ENCODE measurements around the gene DYRK3. TPM values are rescaled to one million over a fixed set of nuclear protein-coding genes. Genes with fewer than 3 reads are reported as not detected.
A peak's percentile ranks its signal among the peaks of the same experiment; 100 is the strongest.

Gene DYRK3
- 1 to 10 TPM; 5.3 to 7.7 (median 7.7) TPM for total RNA-seq

DNA sequence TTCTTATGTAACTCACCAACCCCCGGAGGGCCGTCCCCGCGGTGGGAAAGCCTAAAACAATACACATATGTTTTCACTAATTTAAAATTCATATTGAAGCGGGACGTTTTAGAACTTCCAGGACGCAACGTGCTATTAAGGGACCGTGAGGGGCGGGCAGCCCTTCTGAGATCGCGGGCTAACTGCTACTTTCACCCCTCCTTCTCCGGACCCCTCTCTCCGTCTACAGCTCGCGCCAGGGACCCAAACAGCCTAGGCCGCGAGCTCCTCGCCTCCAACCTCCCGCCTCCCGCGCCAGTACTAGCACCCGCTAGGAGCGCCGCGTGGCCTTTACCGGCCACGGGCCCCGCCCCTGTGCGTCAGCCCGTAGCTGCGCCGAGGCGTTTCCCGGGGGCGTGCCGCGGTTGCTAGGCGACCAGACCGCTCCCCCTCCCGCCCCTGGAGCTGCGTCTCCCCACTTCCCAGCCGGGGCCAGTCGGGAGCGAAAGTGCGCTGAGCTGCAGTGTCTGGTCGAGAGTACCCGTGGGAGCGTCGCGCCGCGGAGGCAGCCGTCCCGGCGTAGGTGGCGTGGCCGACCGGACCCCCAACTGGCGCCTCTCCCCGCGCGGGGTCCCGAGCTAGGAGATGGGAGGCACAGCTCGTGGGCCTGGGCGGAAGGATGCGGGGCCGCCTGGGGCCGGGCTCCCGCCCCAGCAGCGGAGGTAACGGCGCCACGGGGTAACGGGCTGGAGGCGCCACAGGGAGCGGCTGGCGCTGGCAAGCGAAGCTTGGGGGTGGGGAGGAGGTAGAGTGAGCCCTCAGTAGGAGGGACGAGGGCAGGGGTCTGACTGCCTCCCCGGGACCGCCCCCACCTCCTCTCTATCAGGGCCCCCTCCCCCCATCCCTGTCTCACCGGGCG, at the start of gene DYRK3:
Gene DYRK3, plus strand, starts transcription at position 457 of the 898 bp plus-strand sequence. Its CDS starts 168 bp downstream, at position 625.
- peak; percentile 96 for ATAC-seq
- peak within 1 kb of the TSS; percentile 80 for H3K4me3 Mint-ChIP-seq
- H3K4me1 Mint-ChIP-seq (ENCODE audit: low read depth) = peaks cover 18% of the 10 kb centered on the region
- no peaks in the 10 kb centered on the region for H3K9me3 Mint-ChIP-seq
- peaks cover 9% of the 10 kb centered on the region for H3K27me3 Mint-ChIP-seq (ENCODE audit: low read depth)
- peak; percentile 91 for DNase-seq
- H3K36me3 Mint-ChIP-seq (ENCODE audit: insufficient read depth) = no peaks in the 10 kb centered on the region

DNA sequence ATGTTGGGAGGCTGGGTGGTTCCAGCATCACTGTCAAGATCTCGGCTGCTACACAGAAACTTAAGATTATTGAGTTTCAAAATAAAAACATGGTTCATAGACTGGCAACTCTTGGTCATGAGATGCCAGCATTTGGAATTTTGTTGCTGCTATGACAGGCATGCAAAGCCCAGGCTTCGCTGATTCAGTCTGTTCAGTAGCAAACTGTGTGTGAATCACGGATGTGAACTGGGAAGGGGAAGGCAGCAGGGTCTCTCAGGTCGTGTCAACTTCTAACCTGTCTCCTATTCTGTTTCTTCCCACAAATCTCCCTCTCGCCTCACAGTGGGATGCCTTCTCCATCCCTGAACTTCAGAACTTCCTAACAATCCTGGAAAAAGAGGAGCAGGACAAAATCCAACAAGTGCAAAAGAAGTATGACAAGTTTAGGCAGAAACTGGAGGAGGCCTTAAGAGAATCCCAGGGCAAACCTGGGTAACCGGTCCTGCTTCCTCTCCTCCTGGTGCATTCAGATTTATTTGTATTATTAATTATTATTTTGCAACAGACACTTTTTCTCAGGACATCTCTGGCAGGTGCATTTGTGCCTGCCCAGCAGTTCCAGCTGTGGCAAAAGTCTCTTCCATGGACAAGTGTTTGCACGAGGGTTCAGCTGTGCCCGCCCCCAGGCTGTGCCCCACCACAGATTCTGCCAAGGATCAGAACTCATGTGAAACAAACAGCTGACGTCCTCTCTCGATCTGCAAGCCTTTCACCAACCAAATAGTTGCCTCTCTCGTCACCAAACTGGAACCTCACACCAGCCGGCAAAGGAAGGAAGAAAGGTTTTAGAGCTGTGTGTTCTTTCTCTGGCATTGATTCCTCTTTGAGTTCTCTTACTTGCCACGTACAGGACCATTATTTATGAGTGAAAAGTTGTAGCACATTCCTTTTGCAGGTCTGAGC, 48.6 kb upstream of the DYRK3 start:
- H3K36me3 Mint-ChIP-seq (ENCODE audit: insufficient read depth) = peaks cover 55% of the 10 kb centered on the region
- peaks cover 81% of the 10 kb centered on the region for H3K4me1 Mint-ChIP-seq (ENCODE audit: low read depth)
- H3K4me3 Mint-ChIP-seq = no peak overlapping the region
- no peaks in the 10 kb centered on the region for H3K27me3 Mint-ChIP-seq (ENCODE audit: low read depth)
- no peaks in the 10 kb centered on the region for H3K9me3 Mint-ChIP-seq
- no peak for DNase-seq
- no peak for ATAC-seq

DNA sequence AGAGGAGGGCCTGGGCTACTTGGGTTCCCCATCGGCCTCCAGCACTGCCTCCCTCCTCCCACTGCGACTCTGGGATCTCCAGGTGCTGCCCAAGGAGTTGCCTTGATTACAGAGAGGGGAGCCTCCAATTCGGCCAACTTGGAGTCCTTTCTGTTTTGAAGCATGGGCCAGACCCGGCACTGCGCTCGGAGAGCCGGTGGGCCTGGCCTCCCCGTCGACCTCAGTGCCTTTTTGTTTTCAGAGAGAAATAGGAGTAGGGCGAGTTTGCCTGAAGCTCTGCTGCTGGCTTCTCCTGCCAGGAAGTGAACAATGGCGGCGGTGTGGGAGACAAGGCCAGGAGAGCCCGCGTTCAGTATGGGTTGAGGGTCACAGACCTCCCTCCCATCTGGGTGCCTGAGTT, 47.4 kb upstream of the DYRK3 start:
- H3K4me1 Mint-ChIP-seq (ENCODE audit: low read depth) = peaks cover 79% of the 10 kb centered on the region
- no peaks in the 10 kb centered on the region for H3K27me3 Mint-ChIP-seq (ENCODE audit: low read depth)
- no peaks in the 10 kb centered on the region for H3K9me3 Mint-ChIP-seq
- DNase-seq (no peak), ATAC-seq (no peak)
- H3K36me3 Mint-ChIP-seq (ENCODE audit: insufficient read depth) = peaks cover 63% of the 10 kb centered on the region
- no peak overlapping the region for H3K4me3 Mint-ChIP-seq

DNA sequence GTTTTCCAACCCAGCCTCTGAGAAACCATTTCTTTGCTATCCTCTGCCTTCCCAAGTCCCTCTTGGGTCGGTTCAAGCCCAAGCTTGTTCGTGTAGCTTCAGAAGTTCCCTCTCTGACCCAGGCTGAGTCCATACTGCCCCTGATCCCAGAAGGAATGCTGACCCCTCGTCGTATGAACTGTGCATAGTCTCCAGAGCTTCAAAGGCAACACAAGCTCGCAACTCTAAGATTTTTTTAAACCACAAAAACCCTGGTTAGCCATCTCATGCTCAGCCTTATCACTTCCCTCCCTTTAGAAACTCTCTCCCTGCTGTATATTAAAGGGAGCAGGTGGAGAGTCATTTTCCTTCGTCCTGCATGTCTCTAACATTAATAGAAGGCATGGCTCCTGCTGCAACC, 46.8 kb upstream of the DYRK3 start:
- Mint-ChIP-seq H3K9me3 (no peaks in the 10 kb centered on the region), H3K27me3 (ENCODE audit: low read depth) (no peaks in the 10 kb centered on the region), H3K4me1 (ENCODE audit: low read depth) (peaks cover 73% of the 10 kb centered on the region), H3K36me3 (ENCODE audit: insufficient read depth) (peaks cover 58% of the 10 kb centered on the region), H3K4me3 (no peak overlapping the region)
- DNase-seq (no peak), ATAC-seq (no peak)

DNA sequence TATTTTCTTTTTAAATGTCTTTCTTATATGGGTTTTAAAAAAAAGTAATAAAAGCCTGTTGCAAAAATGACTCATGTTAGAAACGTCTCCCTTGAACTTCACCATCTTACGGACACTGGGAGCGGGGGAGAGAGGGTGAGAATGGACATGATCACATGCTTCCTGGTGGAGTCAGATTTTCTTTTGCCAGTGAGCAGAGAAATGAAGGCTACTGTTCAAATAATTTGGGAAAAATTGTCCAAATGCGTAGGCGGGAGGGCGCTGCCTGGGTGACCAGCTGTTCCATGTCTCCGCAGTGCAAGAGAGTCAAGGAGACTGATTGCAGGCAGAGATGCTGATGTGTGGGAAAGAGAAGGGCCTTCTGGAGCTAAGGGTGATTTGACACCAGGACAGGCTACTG, 46.1 kb upstream of the DYRK3 start:
- no peak for ATAC-seq
- no peaks in the 10 kb centered on the region for H3K9me3 Mint-ChIP-seq
- peaks cover 58% of the 10 kb centered on the region for H3K36me3 Mint-ChIP-seq (ENCODE audit: insufficient read depth)
- H3K4me3 Mint-ChIP-seq = peak overlapping the region; percentile 5
- peaks cover 70% of the 10 kb centered on the region for H3K4me1 Mint-ChIP-seq (ENCODE audit: low read depth)
- DNase-seq = no peak
- H3K27me3 Mint-ChIP-seq (ENCODE audit: low read depth) = no peaks in the 10 kb centered on the region

DNA sequence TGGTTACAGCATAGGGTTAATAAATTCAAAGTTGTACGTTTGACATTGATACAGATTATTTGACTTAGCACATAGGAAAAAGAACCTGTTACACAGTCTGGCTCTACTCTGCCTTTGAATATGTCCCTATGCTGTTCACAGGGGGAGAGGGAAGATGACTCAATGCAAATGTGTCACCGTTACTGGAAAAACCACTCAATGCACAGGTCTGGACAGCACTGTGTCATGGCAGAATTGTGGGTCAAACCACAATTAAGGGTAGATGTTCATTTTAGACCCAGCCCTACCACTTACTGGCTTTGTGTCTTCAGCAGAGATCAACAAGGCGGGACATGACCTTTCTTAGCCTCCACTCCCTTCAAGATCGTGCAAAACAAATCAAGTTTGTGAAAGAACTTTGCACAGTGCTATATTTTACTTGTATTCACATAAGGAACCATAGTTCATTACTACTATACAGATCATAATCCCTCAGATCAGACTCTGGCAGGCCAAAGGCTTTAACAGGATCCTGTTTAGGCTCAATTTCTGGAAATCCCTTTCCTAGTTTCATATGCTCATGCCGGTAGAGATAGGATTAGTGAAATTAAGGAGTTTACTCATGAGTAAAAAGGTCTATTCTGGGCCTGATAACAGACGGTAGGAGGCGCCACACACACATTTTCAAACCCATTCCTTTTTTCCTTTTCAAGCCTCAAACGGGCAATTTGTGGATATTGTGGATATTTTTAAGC, 45.1 kb upstream of the DYRK3 start:
- no peaks in the 10 kb centered on the region for H3K27me3 Mint-ChIP-seq (ENCODE audit: low read depth)
- no peaks in the 10 kb centered on the region for H3K9me3 Mint-ChIP-seq
- peak; percentile 95 to 98 for ATAC-seq
- H3K36me3 Mint-ChIP-seq (ENCODE audit: insufficient read depth) = peaks cover 60% of the 10 kb centered on the region
- peaks cover 62% of the 10 kb centered on the region for H3K4me1 Mint-ChIP-seq (ENCODE audit: low read depth)
- DNase-seq = peak; percentile 59
- H3K4me3 Mint-ChIP-seq = peak overlapping the region; percentile 42

DNA sequence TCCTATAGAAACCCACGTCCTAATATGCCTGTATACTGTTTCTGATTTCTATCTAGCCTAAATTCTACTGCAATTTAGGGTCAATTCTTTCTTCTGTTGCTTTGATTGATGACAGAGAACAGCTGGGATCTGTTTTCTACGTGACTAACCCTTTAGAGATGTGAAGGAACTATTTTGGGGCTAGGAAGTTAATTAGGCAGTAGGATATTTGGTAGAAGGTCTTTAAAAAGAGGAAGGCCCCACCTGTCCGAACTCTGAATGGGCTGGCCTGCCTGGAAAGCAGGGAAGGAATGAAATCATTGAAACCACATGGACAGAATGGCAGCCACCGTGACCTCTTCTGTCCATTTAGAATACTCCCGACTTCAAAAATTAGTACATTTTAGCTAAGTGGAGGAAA, 44.1 kb upstream of the DYRK3 start:
- Mint-ChIP-seq H3K36me3 (ENCODE audit: insufficient read depth) (peaks cover 67% of the 10 kb centered on the region), H3K9me3 (no peaks in the 10 kb centered on the region), H3K27me3 (ENCODE audit: low read depth) (no peaks in the 10 kb centered on the region), H3K4me3 (no peak overlapping the region), H3K4me1 (ENCODE audit: low read depth) (peaks cover 58% of the 10 kb centered on the region)
- DNase-seq = no peak
- ATAC-seq = no peak

DNA sequence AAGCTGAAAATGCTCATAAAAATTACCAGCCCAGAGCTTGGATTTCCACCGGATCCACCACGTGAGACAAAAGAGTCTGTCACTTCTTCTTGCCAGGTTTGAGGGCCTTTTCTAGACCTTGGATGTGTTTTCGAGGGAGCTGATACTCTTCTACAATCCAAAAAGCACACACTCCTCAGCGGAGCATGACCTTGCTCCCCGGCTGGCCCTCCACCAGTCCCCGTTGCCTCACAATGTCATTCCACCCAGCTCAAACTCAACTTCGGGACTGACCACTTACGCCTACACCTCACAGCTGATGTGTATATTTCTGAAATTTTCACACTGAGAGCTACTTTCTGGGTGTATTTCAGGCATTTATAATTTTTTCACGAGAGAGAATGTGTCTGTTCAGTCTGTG, 43.6 kb upstream of the DYRK3 start:
- Mint-ChIP-seq H3K27me3 (ENCODE audit: low read depth) (no peaks in the 10 kb centered on the region), H3K4me3 (no peak overlapping the region), H3K4me1 (ENCODE audit: low read depth) (peaks cover 56% of the 10 kb centered on the region), H3K9me3 (no peaks in the 10 kb centered on the region), H3K36me3 (ENCODE audit: insufficient read depth) (peaks cover 65% of the 10 kb centered on the region)
- ATAC-seq (no peak), DNase-seq (no peak)

DNA sequence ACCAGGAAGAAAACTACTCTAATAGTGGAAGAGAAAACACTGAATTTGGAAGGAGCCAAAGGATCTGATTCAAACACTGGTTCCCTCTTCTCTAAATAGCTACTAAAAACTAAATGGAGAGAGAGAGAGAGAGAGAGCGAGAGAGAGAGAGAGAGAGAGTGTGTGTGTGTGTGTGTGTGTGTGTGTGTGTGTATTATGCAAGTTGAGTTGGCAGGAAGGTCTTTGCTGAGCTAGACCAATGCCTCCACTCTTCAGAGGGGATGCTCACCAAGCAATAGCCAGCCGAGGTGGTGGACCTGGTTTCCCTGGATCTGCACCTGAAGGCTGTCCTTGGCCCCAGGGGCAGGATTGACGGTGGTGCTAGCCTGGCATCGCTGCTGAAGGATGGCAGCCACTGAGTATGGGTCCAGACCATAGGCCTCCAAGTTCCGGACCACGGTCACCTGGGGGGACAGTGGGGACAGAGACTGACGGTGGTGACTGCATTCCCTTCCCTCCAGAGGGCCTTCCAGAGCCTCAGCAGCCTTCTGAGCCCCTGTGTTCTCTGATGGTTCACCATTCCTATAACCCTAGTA, 41.9 kb upstream of the DYRK3 start:
- ATAC-seq = no peak
- H3K4me3 Mint-ChIP-seq = no peak overlapping the region
- DNase-seq = no peak
- H3K27me3 Mint-ChIP-seq (ENCODE audit: low read depth) = no peaks in the 10 kb centered on the region
- no peaks in the 10 kb centered on the region for H3K9me3 Mint-ChIP-seq
- peaks cover 44% of the 10 kb centered on the region for H3K4me1 Mint-ChIP-seq (ENCODE audit: low read depth)
- H3K36me3 Mint-ChIP-seq (ENCODE audit: insufficient read depth) = peaks cover 59% of the 10 kb centered on the region

DNA sequence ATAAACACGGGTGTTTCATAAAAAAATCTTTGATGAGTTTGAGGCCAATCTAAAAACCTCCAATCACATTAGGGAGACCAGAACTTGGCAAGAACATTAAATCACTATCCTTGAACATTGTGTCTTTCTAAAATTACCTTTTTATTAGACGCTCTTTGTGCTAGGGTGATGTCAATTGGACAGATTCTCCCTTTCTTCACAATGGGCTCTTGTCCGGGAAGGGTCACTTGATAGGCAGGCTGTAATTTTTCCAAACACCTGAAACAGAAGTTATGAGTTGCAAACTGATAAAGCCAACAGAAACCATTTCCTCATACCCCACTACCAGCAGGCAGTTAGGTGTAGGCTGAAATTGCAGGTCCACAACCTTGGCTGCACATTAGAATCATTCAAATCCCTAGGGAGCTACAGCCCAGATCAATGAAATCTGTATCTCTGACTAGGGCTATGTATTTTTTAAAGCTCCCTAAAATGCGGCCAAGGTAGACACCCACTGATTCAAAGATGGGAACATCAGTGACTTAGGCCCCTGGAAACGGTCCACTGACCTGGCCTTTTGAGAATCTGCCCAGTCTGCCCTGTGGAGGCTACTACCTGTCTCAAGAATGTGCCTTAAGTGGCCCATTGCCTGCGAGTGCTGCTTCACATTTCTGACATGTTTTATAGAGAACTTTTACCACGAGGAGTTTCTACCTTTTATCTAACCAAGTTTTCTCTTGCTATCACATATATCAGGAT, 39.6 kb upstream of the DYRK3 start:
- no peaks in the 10 kb centered on the region for H3K9me3 Mint-ChIP-seq
- H3K27me3 Mint-ChIP-seq (ENCODE audit: low read depth) = no peaks in the 10 kb centered on the region

DNA sequence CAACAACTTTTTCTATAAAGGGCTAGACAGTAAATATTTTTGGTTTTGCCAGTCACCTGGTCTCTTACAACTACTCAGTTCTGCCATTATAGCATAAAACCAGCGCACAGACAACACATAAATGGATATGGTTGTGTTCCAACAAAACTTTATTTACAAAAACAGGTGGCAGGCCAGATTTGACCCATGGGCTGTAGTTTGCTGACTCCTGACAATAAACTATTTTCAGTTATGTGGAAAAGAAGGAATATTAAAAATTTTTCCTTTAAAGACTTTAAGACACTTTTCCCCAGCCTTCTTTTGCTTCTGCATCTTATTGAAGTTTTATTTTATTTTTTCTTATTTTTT, 39.0 kb upstream of the DYRK3 start:
- Mint-ChIP-seq H3K4me1 (ENCODE audit: low read depth) (peaks cover 16% of the 10 kb centered on the region), H3K36me3 (ENCODE audit: insufficient read depth) (peaks cover 50% of the 10 kb centered on the region), H3K4me3 (no peak overlapping the region), H3K27me3 (ENCODE audit: low read depth) (no peaks in the 10 kb centered on the region), H3K9me3 (no peaks in the 10 kb centered on the region)
- ATAC-seq (no peak), DNase-seq (no peak)

More for the DNA sequence above, 39.6 kb upstream of the DYRK3 start:
- no peak for DNase-seq
- Mint-ChIP-seq H3K4me3 (no peak overlapping the region), H3K4me1 (ENCODE audit: low read depth) (peaks cover 22% of the 10 kb centered on the region), H3K36me3 (ENCODE audit: insufficient read depth) (peaks cover 51% of the 10 kb centered on the region)
- no peak for ATAC-seq

DNA sequence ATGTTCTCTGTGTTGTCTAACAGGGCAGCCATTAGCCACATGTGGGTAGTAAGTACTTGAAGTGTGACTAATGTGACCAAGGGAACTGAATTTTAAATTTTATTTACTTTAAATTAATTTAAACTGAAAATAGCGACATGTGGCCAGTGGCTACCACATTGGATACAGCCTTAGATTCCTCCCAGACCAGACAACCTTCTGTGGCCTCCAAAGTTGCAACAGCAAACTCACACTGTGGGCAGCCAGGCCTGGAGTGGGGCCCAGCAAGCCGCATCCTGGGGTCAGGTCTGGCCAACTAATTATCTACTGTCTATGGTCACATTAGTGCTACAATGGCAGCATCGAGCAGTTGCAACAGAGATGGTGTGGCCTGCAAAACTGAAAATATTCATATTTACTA, 34.8 kb upstream of the DYRK3 start:
- Mint-ChIP-seq H3K36me3 (ENCODE audit: insufficient read depth) (peaks cover 43% of the 10 kb centered on the region), H3K9me3 (no peaks in the 10 kb centered on the region), H3K4me1 (ENCODE audit: low read depth) (no peaks in the 10 kb centered on the region), H3K4me3 (no peak overlapping the region), H3K27me3 (ENCODE audit: low read depth) (no peaks in the 10 kb centered on the region)
- ATAC-seq = no peak
- DNase-seq = no peak

DNA sequence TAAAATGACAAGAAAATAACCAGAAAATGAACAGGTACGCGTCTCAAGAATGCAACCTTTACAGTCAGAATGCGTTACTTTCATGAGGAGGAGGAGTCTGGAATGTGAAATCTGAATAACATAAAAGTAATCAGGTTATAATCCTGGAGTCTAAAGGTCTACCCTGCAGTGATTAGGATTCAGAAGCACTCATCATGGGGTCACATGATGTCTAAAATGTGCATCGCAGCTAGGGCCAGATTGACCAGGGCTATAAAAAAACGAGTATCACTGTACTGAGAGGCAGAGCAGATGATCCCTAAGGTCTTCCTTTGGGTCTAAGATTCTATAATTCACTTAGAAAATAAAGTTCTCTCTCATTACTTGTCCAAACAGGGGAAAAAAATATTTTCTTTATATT, 30.5 kb upstream of the DYRK3 start:
- H3K27me3 Mint-ChIP-seq (ENCODE audit: low read depth) = no peaks in the 10 kb centered on the region
- H3K4me3 Mint-ChIP-seq = no peak overlapping the region
- peaks cover 43% of the 10 kb centered on the region for H3K36me3 Mint-ChIP-seq (ENCODE audit: insufficient read depth)
- ATAC-seq (no peak), DNase-seq (no peak)
- H3K9me3 Mint-ChIP-seq = no peaks in the 10 kb centered on the region
- H3K4me1 Mint-ChIP-seq (ENCODE audit: low read depth) = peaks cover 16% of the 10 kb centered on the region
